GM23338 (cell line): ENCODE data around the gene TMEM245.

Experiments
- CREB1 ChIP-seq: fragments of 250-450 bp; sonication (Bioruptor Pico); IDR thresholded peaks from 2 replicates; pipeline ENCODE4 v1.5.0; 2020; ENCODE audit warnings: low read depth, mild to moderate bottlenecking, moderate library complexity
- EZH2 ChIP-seq: fragments of 200-600 bp; sonication (generic); IDR thresholded peaks from one replicate; pipeline ENCODE4 v1.8.0; 2017; ENCODE audit warnings: antibody characterized with exemption, mild to moderate bottlenecking, low read depth; ENCODE audit not compliant: unreplicated experiment
- JUNB ChIP-seq: IDR thresholded peaks from one replicate; pipeline ENCODE4 v1.6.1; 2016; ENCODE audit warnings: antibody characterized with exemption; ENCODE audit not compliant: unreplicated experiment
- POLR2AphosphoS5 ChIP-seq: IDR thresholded peaks from 2 replicates; pipeline ENCODE4 v1.6.1; 2016; ENCODE audit warnings: antibody characterized with exemption, low read depth
- TF ChIP-seq, protein P1 (sequence below), 2 experiments: fragments of 200-600 bp in 1 of 2; sonication (generic) in 1 of 2; conservative IDR thresholded peaks; 2 replicates each; pipeline versions ENCODE4 v1.5.1 to v1.6.1; 2016 to 2017; ENCODE audit warnings: antibody characterized with exemption in 2 of 2, low read depth in 2 of 2, mild to moderate bottlenecking in 2 of 2, moderate library complexity in 1 of 2
- TF ChIP-seq, protein P2 (sequence below): IDR thresholded peaks from 2 replicates; pipeline ENCODE4 v1.6.1; 2016; ENCODE audit warnings: antibody characterized with exemption

- TF ChIP-seq, protein P1, sequence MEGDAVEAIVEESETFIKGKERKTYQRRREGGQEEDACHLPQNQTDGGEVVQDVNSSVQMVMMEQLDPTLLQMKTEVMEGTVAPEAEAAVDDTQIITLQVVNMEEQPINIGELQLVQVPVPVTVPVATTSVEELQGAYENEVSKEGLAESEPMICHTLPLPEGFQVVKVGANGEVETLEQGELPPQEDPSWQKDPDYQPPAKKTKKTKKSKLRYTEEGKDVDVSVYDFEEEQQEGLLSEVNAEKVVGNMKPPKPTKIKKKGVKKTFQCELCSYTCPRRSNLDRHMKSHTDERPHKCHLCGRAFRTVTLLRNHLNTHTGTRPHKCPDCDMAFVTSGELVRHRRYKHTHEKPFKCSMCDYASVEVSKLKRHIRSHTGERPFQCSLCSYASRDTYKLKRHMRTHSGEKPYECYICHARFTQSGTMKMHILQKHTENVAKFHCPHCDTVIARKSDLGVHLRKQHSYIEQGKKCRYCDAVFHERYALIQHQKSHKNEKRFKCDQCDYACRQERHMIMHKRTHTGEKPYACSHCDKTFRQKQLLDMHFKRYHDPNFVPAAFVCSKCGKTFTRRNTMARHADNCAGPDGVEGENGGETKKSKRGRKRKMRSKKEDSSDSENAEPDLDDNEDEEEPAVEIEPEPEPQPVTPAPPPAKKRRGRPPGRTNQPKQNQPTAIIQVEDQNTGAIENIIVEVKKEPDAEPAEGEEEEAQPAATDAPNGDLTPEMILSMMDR (conservative IDR thresholded peaks at IDR 0.05; ENCODE audit: low read depth in 2 of 2): no peak
- TF ChIP-seq EZH2 (no peak), CREB1 (CRISPR knock-in tag) (no peak), JUNB (no peak), POLR2AphosphoS5 (no peak)
- TF ChIP-seq, protein P2, sequence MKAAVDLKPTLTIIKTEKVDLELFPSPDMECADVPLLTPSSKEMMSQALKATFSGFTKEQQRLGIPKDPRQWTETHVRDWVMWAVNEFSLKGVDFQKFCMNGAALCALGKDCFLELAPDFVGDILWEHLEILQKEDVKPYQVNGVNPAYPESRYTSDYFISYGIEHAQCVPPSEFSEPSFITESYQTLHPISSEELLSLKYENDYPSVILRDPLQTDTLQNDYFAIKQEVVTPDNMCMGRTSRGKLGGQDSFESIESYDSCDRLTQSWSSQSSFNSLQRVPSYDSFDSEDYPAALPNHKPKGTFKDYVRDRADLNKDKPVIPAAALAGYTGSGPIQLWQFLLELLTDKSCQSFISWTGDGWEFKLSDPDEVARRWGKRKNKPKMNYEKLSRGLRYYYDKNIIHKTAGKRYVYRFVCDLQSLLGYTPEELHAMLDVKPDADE: no peak
Observed at GRCh38 chr9:109088221-109088620, 31.5 kb downstream of the TMEM245 start.
